COR-L47 (cell line): ENCODE data around the gene CMBL.
"Not testable (repeated sequence)": the region's sequence is repeated elsewhere in the genome, so short reads cannot be mapped to it uniquely, and the experiment has no call there.

ENCODE experiments used
- DNase-seq: peaks from one replicate; lab custom pipeline; 2025; lab: John Stamatoyannopoulos, UW

CMBL gene

DNA sequence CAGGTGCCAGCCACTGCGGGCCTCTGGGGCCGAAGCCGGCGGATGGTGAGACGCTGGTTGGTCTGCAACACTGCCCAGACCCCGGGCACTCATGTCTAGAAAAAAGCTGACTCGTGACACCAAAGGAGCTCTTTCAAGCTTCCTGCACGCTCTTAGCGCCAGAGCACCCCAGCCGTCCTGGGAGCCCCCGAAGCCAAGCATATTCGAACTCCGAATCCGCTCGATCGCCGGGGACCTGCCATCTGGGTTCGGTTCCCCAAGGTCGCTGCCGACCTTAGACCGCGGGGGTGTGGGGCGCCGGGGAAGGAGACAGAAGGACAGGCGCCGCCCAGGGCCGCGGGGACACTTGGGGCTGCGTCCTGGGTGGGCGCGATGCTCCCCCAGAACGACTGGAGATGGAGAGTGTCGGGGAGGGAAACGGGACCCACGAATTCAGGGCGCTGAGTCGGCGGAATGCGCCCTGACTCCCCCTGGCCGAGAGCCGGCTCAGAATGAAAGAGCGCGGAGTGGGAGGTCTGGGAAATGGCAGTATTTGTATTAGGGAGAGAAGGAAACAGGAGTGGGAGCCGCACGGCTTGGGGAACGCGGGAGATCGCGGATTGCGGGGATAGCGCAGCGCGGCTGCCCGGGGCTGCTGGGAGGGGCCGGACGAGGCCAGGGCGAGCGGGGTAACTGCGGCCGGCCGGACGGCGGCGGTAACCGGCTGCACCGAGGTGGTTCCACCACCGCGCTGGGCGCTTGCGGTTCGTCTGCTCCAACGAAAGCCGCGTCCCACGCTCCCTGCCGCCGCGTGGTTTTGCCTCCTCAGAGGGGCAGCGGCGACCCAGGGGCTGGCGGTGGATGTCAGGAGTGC lies 25.7 kb upstream of the CMBL start:
- DNase-seq, result no peak

DNA sequence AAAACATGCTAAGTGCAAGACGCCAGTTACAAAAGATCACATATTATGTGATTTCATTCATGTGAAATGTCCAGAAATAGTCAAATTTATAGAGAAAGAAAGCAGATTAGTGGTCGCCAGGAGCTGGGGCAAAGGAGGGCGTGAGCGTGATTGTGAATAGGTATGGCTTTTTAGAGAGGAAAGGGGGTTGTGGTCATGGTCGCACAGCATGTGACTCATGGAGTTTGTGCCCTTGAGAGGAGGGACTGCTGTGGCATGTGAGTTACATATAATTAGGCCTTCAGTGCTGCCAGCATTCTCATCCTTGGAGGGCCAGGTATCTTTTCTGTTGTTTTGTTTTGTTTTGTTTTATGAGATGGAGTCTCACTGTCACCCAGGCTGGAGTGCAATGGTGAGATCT lies 24.6 kb upstream of the CMBL start:
- peak; percentile 56 for DNase-seq

DNA sequence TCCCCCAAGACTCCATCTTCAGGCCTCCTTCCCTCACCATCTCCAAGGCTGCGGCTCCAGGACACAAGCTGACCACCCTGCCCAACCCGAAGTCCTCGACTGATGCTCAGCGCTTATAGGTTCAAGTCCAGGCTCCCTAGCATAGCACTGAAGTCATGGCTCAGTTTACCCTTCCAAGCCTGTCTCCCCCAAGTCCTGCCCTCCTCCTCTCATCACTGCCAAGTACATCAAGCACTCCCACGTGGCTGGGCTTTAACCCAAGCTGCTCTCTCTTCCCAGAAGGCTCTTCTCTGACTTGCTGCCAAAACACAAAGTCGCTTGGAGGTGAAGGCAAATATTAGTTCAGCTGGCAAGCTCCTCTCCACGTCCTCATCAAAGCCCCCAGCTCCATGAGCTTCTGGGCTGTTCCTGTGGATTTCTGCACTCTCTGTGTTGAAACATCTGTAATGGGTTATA lies 23.7 kb upstream of the CMBL start:
- peak; percentile 90 for DNase-seq

DNA sequence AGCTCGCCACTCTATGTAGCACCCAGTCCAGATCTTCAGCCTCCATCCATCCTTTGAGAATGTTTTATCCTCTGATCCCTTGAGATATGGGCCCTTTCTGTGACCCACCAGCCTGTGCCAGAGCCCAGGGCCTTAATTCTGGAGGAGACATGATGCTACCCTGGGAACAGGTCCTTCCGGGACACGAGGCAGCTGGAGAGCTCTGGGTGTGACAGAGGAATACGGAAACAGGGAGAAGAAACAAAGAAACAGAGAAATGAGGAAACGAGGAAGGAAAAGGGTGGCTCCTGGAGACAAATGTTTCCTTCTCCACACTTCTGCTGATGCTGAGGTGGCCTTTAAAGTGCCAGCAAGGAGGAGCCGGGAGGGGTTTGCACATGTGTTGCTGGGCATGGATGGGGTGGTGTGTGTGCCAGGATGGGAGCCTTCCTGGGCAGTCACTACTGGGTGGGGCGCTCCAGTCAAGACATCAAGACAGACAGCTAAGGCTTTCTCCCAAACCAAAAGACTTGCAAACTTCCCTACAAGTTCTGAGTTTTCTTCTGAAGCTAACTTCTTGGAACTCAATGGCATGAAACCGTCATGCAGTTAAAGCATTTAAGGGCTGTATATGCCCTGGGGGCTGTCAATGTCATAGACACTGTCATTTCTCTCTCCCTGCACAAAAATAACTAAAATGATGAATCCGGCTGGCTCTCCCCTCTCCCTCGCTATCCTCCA lies 23.0 kb upstream of the CMBL start:
- no peak for DNase-seq

DNA sequence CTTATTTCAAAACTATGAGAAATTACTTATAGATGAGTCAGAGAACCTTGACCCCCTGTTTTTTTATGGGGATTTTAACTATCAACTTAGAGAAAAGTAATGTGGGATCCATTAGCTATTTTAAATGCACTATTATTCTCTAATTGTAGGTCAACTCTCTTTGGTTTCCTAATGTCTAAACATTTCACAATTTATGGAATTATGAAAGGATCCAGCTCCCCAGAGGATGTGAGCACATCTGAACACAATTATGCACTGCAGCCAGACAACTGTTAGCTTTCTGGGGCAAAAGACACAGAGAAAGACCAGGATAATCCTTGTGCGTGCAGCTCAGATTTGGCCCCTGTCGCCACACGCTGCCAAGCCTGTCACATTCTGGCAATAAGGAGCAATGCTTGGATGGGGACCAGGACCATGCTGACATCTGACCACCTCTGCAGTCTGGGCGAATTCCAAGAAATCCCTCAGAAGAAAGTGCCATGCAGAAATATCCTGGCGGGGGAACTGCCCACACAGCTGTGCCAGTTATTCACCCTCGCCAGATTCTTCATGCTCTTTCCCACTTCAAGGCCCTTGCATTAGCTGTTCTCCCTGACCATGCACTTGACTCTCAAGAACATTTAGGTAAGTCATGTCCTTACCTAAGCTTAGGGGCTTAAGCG lies 22.2 kb upstream of the CMBL start:
- DNase-seq, result no peak

DNA sequence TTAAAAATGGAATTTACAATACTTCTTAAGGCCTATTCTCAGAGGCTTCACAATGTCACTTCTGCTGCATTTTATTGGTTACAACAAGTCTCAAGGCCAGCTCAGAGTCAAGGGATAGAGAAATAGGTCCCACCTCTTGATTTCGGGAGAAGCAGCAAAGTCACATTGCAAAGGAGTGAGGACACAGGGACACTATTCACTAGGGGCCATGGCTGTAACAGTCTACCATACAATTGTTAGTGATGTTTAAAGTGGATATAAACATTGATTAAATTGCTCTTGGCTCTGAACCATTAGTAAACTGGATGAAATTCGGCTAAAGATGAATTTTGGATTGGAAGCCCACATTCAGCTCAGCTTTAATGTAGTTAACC lies 21.7 kb upstream of the CMBL start:
- no peak for DNase-seq

DNA sequence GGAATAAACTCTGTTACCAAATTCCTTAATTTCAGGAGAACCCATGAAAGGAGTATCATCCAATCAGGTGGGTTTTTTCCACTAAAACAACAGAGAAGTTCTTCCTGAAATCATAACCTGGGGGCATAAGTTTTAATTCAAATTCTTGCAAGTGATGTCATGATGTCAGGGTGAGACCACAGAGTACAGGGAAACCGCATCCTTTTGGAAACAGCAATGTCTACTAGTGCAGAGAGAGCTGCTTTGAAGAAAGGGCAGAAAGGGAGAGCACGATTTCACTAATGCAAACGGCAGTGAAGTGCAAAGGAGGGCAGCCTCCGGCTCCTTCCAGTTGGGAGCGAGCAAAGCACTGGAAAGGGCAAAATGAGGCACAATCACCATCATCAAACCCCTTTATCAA lies 20.6 kb upstream of the CMBL start:
- DNase-seq, result no peak

DNA sequence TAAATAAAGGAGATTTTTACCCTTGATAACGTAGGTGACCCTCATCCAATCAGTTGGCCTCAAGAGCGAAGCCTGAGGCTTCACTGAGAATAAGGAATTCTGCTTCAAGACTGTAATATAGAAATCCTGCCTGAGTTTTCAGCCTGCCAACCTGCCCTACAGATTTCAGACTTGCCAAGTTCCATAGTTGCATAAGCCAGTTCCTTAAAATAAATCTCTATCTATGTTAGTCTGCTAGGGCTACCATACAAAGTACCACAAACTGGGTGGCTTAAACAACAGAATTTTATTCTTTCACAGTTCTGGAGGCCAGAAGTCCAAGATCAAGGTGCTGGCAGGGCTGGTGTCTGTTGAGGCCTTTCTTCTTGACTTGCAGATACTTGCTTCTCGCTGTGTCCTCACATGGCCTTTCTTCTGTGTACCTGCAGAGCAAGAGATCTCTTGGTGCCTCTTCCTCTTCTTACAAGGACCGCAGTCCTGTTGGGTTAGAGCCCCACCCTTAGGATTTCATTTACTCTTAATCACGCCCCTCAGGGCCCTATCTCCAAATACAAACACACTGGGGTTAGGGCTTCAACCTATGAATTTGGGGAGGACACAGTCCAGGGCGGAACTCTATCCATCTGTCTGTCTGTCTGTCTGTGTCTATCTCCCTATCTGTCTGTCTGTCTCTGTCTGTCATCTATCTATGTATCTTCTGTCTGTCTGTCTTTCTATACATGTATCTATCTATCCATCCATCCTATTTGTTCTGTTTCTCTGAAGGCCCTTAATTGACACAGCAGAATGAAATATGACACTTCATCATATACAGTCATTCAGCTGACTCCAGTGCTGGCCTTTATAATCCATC lies 17.0 kb upstream of the CMBL start:
- DNase-seq, result no peak

DNA sequence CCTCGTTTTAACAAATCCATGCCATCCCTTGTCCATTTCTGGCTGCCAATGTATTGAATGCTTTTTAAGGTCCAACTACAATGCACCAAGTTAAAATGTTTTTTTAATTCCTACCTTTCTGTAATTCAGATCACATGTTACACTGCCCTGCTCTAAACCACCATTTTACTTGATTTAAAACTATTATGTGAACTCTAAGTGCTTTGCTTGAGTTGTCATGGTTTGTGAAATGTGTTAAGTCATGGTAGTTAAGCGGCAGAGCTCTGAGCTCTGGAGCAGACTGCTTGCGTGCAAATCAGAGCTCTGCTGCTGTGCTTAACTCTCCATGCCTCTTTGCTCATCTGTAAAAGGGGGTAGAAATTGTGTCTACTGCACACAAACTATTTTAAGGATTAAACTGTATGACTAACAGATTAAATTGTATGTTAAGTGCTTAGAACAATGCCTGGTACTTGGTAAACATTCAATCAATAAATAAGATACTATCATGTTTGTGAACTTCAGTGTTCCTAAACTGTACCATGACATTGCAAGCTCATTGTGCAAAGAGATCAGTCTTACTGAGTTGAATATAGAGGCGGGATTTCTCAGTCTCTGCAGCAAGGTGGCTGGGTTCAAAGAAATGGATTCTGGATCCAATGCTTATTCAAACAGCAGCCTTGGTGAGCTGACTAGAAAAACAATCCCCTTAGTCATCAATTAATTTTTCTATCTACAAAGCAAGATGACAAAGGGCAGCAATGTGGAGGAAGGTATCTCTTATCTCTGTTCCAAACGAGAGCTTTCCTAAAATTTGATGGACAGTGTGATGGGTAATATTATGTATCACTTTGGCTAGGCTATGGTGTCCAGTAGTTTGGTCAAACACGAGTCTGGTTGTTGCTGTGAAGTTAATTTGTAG lies 16.1 kb upstream of the CMBL start:
- DNase-seq, result no peak

DNA sequence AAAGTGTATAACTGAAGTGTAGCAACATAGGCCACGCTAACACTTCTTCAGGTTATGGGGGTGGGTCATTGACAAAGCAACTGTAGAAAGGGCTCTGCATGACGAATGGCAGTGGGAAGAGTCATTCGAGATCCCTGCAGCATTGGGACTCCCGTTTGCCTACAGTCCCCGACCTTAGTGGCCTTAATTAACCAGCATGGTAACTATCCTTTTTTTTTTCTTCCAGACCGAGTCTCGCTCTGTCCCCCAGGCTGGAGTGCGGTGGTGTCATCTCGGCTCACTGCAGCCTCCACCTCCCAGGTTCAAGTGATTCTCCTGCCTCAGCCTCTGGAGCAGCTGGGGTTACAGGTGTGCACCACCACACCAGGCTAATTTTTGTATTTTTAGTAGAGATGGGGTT lies 14.2 kb upstream of the CMBL start:
- DNase-seq, result no peak

DNA sequence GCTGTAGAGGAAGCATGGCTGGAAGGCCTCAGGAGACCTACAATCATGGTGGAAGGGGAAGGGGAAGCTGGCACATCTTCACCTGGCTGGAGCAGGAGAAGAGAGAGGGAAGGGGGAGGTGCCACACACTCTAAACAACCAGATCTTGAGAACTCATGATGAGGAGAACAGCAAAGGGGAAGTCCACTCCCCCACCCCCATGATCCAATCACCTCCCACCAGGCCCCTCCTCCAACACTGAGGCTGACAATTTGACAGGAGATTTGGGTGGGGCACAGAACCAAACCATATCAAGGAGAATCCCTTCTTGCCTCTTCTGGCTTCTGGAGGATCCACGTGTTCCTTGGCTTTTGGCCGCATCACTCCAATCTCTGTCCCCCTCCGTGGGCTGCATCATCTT lies 13.1 kb upstream of the CMBL start:
- DNase-seq, result no peak

DNA sequence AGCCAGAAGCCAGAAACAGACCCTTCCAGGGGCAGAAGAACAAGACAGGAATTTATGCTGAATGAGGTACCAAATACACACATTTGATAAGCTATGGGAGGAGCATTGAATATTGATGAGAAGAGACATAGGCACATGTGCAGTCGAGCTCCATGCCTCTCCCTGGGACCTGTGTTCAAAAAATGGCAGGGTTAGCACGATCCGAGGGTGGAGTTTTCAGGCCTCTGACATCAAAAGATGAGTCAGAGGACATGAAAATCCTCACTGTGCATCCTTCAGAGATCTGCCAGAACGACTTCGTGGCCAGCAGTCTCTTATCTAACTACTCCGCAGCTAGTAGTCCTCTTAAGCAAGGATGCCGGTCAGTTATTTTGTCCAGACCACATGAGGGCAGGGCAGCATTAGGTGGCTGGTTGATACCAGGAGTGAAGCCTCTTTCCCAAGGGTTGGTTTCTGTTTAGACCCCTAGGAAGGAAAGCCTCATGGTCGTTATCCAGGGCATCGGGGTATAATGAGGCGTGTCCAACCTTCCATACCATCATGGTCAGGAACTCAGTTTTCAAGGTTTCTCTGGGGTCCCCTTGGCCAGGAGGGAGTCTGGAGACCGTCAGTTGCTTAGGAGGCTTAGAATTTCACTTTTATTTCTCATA lies 11.6 kb upstream of the CMBL start:
- no peak for DNase-seq

DNA sequence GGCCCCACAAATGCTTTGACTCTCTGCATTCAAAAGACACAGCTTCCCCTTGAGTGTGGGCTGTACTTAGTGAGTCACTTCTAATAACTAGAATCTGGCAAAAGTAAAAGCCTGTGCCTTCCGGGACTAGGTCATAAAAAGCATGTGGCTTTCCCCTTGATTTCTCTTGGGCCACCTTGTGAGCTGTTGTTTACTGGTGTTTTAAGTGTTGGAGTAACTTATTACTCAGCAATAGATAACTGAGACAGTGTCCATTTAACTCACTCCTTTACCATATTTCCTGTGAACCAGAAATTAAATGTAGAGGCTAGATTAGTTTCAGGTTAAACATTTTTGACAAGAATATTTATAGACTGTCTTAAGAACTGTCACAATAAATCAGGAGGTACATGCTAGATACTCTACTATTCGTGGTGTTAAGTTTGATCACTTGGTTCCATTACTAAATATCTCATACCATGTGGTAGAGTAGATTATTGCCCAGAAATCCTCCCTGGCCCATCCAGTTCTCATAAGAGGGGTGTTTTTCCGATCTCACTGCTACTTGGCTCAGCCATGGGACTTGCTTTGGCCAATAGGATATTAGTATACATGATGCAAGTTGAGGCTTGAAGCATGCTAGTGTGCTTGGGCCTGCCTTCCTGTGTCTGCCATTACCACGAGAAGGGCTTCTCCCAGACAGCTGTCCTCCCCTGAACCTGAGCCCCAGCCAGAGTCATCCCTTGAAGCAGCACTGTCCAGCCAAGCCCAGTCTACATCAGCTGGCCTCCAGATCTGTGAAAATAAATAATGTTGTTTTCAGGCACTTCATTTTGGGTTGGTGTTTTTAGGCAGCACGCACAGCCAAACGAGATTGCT lies 10.4 kb upstream of the CMBL start:
- no peak for DNase-seq

DNA sequence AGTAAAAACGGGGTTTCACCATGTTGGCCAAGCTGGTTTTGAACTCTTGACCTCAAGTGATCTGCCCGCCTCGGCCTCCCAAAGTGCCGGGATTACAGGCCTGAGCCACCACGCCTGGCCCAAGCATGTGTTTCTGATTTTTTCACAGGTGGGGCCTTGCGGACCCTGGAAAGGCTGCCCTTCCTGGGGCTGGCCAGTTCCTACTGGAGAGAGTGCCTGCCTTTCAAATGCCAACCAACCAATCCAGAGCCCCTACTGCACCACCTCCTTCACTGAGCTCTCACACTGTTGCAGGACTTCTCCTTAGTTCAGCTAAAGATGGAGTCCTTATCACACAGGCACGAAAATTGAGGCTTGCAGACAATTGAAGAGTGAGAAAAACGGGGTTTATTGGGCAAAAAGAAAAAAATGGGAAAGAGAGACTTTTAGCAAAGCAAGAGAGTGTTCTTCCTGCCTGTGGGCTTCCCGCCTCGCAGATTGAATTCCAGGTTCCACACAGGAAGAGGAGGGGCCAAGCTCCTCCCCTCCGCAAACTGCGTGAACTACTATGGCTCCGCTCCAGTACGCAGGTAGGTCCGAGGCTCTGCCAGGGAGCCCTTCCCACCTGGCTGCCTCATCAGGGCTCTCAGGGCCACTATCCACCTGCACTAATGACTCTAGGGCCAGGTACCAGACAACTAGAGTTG lies 8.3 kb upstream of the CMBL start:
- DNase-seq, result no peak

DNA sequence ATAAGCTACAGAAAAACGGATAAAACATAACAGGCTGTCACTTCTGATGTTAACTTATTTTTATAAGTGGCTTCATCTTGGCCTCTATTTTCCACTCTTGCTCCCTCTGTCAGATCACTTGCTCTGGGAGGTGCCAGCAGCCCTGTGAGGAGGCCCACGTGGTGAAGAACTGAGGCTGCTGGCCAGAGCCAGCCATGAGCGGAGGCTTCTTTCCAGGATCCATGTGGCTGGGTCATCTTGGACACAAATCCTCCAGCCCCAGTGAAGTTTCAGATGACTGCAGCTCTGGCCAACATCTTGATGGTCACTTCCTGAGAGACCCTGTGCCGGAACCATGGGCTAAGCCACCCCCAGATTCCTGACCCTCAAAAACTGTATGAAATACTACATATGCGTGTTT lies 7.5 kb upstream of the CMBL start:
- DNase-seq, result no peak

DNA sequence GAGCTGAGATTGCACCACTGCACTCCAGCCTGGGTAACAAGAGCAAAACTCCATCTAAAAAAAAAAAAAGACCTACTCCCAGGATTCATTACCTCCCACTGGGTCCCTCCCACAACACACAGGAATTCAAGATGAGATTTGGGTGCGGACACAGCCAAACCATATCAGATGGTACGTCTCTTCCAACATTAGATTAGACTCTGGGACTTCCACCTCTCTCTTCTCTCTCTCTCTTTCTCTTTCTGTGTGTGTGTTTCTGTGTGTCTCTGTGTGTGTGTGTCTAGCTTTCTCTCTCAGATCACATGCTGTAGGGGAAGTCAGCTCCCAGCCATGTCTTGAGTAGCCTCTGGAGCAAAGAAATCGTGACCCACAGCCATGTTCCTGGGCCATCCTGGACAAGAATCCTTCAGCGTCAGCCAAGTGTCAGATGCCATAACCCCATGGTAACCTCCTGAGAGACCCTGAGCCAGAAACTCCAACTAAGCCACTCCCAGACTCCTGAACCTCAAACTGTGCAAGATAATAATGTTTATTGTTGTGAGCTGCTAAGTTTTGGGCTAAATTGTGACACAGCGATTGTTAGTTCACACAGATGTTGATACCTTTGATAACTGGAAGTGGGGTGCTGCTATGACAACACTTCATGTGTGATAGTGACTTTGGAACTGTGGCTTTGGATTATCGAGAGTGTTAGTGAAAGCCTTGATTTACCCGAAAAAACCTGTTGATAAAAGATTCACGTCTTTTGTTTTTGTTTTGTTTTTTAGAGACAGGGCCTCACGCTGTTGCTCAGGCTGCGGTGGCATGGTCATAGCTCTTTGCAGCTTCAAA lies 4.1 kb upstream of the CMBL start:
- no peak for DNase-seq

DNA sequence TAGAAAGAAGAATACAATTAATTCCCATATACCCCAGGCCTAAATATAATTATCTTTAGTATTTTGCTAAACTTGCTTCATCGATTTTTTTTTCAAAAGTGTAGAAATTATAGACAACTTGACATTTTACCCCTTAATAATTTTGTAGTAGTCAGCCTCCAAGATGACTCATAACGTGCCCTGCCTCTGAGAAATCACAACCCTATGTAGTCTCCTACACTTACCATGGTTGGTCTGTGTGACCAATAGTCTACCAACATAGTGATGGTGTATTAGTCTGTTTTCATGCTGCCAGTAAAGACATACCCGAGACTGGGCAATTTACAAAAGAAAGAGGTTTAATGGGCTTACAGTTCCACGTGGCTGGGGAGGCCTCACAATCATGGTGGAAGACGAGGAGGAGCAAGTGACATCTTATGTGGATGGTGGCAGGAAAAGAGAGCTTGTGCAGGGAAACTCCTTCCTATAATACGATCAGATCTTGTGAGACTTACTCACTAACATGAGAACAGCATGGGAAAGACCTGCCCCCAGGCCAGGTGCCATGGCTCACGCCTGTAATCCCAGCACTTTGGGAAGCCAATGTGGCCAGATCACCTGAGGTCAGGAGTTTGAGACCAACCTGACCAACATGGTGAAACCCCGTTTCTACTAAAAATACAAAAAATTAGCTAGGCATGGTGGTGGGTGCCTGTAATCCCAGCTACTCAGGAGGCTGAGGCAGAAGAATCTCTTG lies 3.3 kb upstream of the CMBL start:
- not testable (repeated sequence) for DNase-seq
